Natural killer cell (primary cell): ENCODE measurements around the gene GCSAML. TPM values are rescaled to one million over a fixed set of nuclear protein-coding genes. Genes with fewer than 3 reads are reported as not detected.

Source experiments
- ATAC-seq, 3 donors: fragments of 150-1000 bp in 2 of 3; fragments of 200-7000 bp in 1 of 3; cut with Tn5 transposase; 1 replicate in 1 of 3; 2 replicates in 2 of 3; pipeline ENCODE4 v1.10.0; 2021; ENCODE audit warnings: mild to moderate bottlenecking in 2 of 3, moderate library complexity in 2 of 3
- DNase-seq, 2 donors: peaks; one replicate each; pipeline versions ENCODE4 v3.0.0 to v3.0.0-alpha.2; 2013 to 2021; ENCODE audit warnings: mixed read lengths in 1 of 2
- H3K27ac ChIP-seq: one replicate; pipeline ENCODE4 v1.5.1; 2013; ENCODE audit warnings: mild to moderate bottlenecking, low read length
- H3K27me3 ChIP-seq: one replicate; pipeline ENCODE4 v1.6.1; 2013; ENCODE audit warnings: low read length; ENCODE audit not compliant: control insufficient read depth, insufficient read depth
- H3K36me3 ChIP-seq: one replicate; pipeline ENCODE4 v1.6.1; 2013; ENCODE audit warnings: low read length; ENCODE audit not compliant: control insufficient read depth, insufficient read depth
- H3K4me1 ChIP-seq: one replicate; pipeline ENCODE4 v1.6.1; 2013; ENCODE audit warnings: low read length; ENCODE audit not compliant: control insufficient read depth, insufficient read depth
- H3K4me3 ChIP-seq: one replicate; pipeline ENCODE4 v1.5.1; 2013; ENCODE audit warnings: low read length
- H3K9me3 ChIP-seq: one replicate; pipeline ENCODE4 v1.6.1; 2013; ENCODE audit warnings: low read length; ENCODE audit not compliant: control insufficient read depth, insufficient read depth
- H3K27ac Mint-ChIP-seq, 2 donors: one replicate each; pipeline ENCODE4 v1.8.0; 2022; ENCODE audit warnings: mild to moderate bottlenecking in 2 of 2, mixed read lengths in 2 of 2, moderate library complexity in 1 of 2
- H3K27me3 Mint-ChIP-seq, 2 donors: one replicate each; pipeline ENCODE4 v1.8.0; 2022; ENCODE audit warnings: low read depth in 2 of 2, mixed read lengths in 2 of 2
- H3K36me3 Mint-ChIP-seq: one replicate; pipeline ENCODE4 v1.8.0; 2022; ENCODE audit warnings: mixed read lengths
- H3K4me1 Mint-ChIP-seq, 2 donors: one replicate each; pipeline ENCODE4 v1.8.0; 2022; ENCODE audit warnings: mixed read lengths in 2 of 2
- H3K4me3 Mint-ChIP-seq: one replicate; pipeline ENCODE4 v1.8.0; 2022; ENCODE audit warnings: mild to moderate bottlenecking, moderate library complexity, mixed read lengths
- H3K9me3 Mint-ChIP-seq, 2 donors: one replicate each; pipeline ENCODE4 v1.8.0; 2022; ENCODE audit warnings: mixed read lengths in 2 of 2
- CTCF ChIP-seq: fragments of 200-600 bp; IDR thresholded peaks from one replicate; pipeline ENCODE4 v1.8.0; 2022; ENCODE audit warnings: antibody characterized with exemption
- WGBS: methylation state at CpG from one replicate; pipeline ENCODE4 v1.1.7; 2013; ENCODE audit warnings: missing lambda C conversion rate; ENCODE audit not compliant: insufficient coverage; 5-methylcytosine and 5-hydroxymethylcytosine counted together
- intact Hi-C: fragments of 100-400 bp; cut with micrococcal nuclease; formaldehyde crosslinking; loops from one replicate; pipeline ENCODE4 v1.14.2; 2022
- total RNA-seq, 4 donors: library from RNA; stranded (reverse); fragments of 120-200 nt in 1 of 4; gene quantifications; one replicate each; pipeline versions ENCODE4 v1.2.3 to v1.2.4, GENCODE V29; 2013 to 2022

Gene GCSAML
- total RNA-seq, 3 donors from 2014 or later (not counting 1 experiment from before 2014, with no cell fraction given), result 0.19 to 62.1 (median 1.4) TPM

- no peaks in the 10 kb centered on the region for H3K9me3 ChIP-seq
- 10% methylated on average over 7 of the region's 7 CpGs for WGBS
- H3K36me3 Mint-ChIP-seq, result no peaks in the 10 kb centered on the region
- no peak overlapping the region for H3K27ac Mint-ChIP-seq
- DNase-seq (no peak), ATAC-seq (no peak)
- H3K27me3 ChIP-seq, result no peaks in the 10 kb centered on the region
- no peak overlapping the region for H3K27ac ChIP-seq
- no peak for TF ChIP-seq CTCF
- no peaks in the 10 kb centered on the region for H3K4me1 ChIP-seq
- no peaks in the 10 kb centered on the region for H3K36me3 ChIP-seq
- H3K4me3 ChIP-seq, result no peak overlapping the region
- intact Hi-C loops, result no loop called here
- no peaks in the 10 kb centered on the region for H3K9me3 Mint-ChIP-seq
- H3K4me1 Mint-ChIP-seq, result peaks cover 0 to 5% of the 10 kb centered on the region in 2 donors
- no peaks in the 10 kb centered on the region for H3K27me3 Mint-ChIP-seq
- H3K4me3 Mint-ChIP-seq, result no peak overlapping the region
Measured at GRCh38 chr1:247540581-247540980, 8.4 kb upstream of the GCSAML start.

- H3K4me3 ChIP-seq, result no peak overlapping the region
- H3K4me1 ChIP-seq, result no peaks in the 10 kb centered on the region
- H3K27me3 ChIP-seq, result no peaks in the 10 kb centered on the region
- no peaks in the 10 kb centered on the region for H3K9me3 Mint-ChIP-seq
- H3K27ac Mint-ChIP-seq, result no peak overlapping the region
- no peak overlapping the region for H3K27ac ChIP-seq
- DNase-seq (no peak), ATAC-seq (no peak)
- no peaks in the 10 kb centered on the region for H3K36me3 ChIP-seq
- intact Hi-C loops, result no loop called here
- H3K4me1 Mint-ChIP-seq, result peaks cover 0 to 5% of the 10 kb centered on the region in 2 donors
- H3K9me3 ChIP-seq, result no peaks in the 10 kb centered on the region
- no peak overlapping the region for H3K4me3 Mint-ChIP-seq
- TF ChIP-seq CTCF, result no peak
- H3K36me3 Mint-ChIP-seq, result no peaks in the 10 kb centered on the region
- no peaks in the 10 kb centered on the region for H3K27me3 Mint-ChIP-seq
- 56% methylated on average over 3 of the region's 3 CpGs for WGBS
Measured at GRCh38 chr1:247542811-247543210, 6.1 kb upstream of the GCSAML start.

GRCh38 chr1:247548092-247548491, 842 bp upstream of the GCSAML start:
- Histone ChIP-seq H3K36me3 (no peaks in the 10 kb centered on the region), H3K9me3 (no peaks in the 10 kb centered on the region), H3K4me3 (no peak overlapping the region), H3K27ac (no peak overlapping the region), H3K27me3 (no peaks in the 10 kb centered on the region), H3K4me1 (peaks cover 6% of the 10 kb centered on the region)
- Mint-ChIP-seq H3K36me3 (no peaks in the 10 kb centered on the region), H3K27ac (no peak overlapping the region), H3K27me3 (peaks cover 8 to 10% of the 10 kb centered on the region in 2 donors), H3K4me3 (no peak overlapping the region), H3K4me1 (peaks cover 11 to 13% of the 10 kb centered on the region in 2 donors), H3K9me3 (no peaks in the 10 kb centered on the region)
- DNase-seq (no peak), ATAC-seq (peak in 2 of 3 donors; percentile 68 to 87)
- intact Hi-C loops, result no loop called here
- no peak for TF ChIP-seq CTCF
- 3% methylated on average over 5 of the region's 5 CpGs for WGBS

GRCh38 chr1:247551721-247552120, 2.8 kb downstream of the GCSAML start:
- H3K4me3 ChIP-seq, result no peak overlapping the region
- Mint-ChIP-seq H3K4me3 (no peak overlapping the region), H3K27me3 (peaks cover 8 to 10% of the 10 kb centered on the region in 2 donors), H3K36me3 (no peaks in the 10 kb centered on the region), H3K4me1 (peaks cover 11 to 13% of the 10 kb centered on the region in 2 donors), H3K27ac (no peak overlapping the region), H3K9me3 (no peaks in the 10 kb centered on the region)
- intact Hi-C loops, result no loop called here
- ATAC-seq, result no peak
- no peaks in the 10 kb centered on the region for H3K9me3 ChIP-seq
- TF ChIP-seq CTCF, result no peak
- no peaks in the 10 kb centered on the region for H3K36me3 ChIP-seq
- no peak for DNase-seq
- no peaks in the 10 kb centered on the region for H3K27me3 ChIP-seq
- WGBS, result 100% methylated on average over 1 of the region's 1 CpG
- H3K4me1 ChIP-seq, result peaks cover 6% of the 10 kb centered on the region
- no peak overlapping the region for H3K27ac ChIP-seq
